OCI-LY3 (cell line): ENCODE data around the gene HOXA6.

ENCODE experiments used
- H2AFZ ChIP-seq: fragments of 200-600, 300-600 bp; shearing (Covaris generic); 2 replicates; pipeline ENCODE4 v1.6.0; 2014; ENCODE audit warnings: antibody characterized with exemption, low read depth, low read length
- H3K27ac ChIP-seq: fragments of 200-600, 300-600 bp; sonication (generic); 2 replicates; pipeline ENCODE4 v1.5.1; 2014; ENCODE audit warnings: mild to moderate bottlenecking, low read length, moderate library complexity, mixed read lengths
- H3K27me3 ChIP-seq: fragments of 200-600, 300-600 bp; sonication (generic); 2 replicates; pipeline ENCODE4 v1.6.1; 2014; ENCODE audit warnings: low read depth, low read length, mixed read lengths
- H3K36me3 ChIP-seq: fragments of 200-600, 300-600 bp; sonication (generic); replicated peaks from 2 replicates; pipeline ENCODE3; 2014; ENCODE audit warnings: low read depth, low read length, mixed read lengths
- H3K4me1 ChIP-seq: fragments of 300-600, 200-600 bp; sonication (generic); 2 replicates; pipeline ENCODE4 v1.6.1; 2014; ENCODE audit warnings: low read length, mixed read lengths
- H3K4me2 ChIP-seq: fragments of 200-600, 300-600 bp; sonication (generic); 2 replicates; pipeline ENCODE4 v1.6.1; 2014; ENCODE audit warnings: low read length, mixed read lengths
- H3K4me3 ChIP-seq: fragments of 300-600, 200-600 bp; sonication (generic); 2 replicates; pipeline ENCODE4 v1.5.1; 2014; ENCODE audit warnings: antibody characterized with exemption, mild to moderate bottlenecking, low read length, moderate library complexity
- H3K79me2 ChIP-seq: fragments of 300-600, 200-600 bp; shearing (Covaris generic); 2 replicates; pipeline ENCODE4 v1.6.1; 2014; ENCODE audit warnings: mild to moderate bottlenecking, low read length, mixed read lengths
- H3K9ac ChIP-seq: fragments of 300-600, 200-600 bp; shearing (Covaris generic); 2 replicates; pipeline ENCODE4 v1.6.0; 2014; ENCODE audit warnings: mild to moderate bottlenecking, low read length, moderate library complexity
- H3K9me3 ChIP-seq: fragments of 200-600, 300-600 bp; shearing (Covaris generic); 2 replicates; pipeline ENCODE4 v1.6.1; 2014; ENCODE audit warnings: low read length, mixed read lengths; ENCODE audit not compliant: insufficient read depth
- H4K20me1 ChIP-seq: fragments of 200-600, 300-600 bp; sonication (generic); 2 replicates; pipeline ENCODE4 v1.6.1; 2016; ENCODE audit warnings: low read length, mixed read lengths; ENCODE audit not compliant: insufficient read depth
- EZH2phosphoT487 ChIP-seq: fragments of 200-600 bp; shearing (Covaris generic); IDR thresholded peaks from 2 replicates; pipeline ENCODE4 v1.6.1; 2018; ENCODE audit warnings: antibody characterized with exemption, mixed run types, low read depth
- TF ChIP-seq, protein P1 (sequence below): fragments of 200-600, 300-600 bp; sonication (generic); IDR thresholded peaks from 2 replicates; pipeline ENCODE4 v1.5.1; 2014; ENCODE audit warnings: antibody characterized with exemption, low read length, low read depth

HOXA6 gene

DNA sequence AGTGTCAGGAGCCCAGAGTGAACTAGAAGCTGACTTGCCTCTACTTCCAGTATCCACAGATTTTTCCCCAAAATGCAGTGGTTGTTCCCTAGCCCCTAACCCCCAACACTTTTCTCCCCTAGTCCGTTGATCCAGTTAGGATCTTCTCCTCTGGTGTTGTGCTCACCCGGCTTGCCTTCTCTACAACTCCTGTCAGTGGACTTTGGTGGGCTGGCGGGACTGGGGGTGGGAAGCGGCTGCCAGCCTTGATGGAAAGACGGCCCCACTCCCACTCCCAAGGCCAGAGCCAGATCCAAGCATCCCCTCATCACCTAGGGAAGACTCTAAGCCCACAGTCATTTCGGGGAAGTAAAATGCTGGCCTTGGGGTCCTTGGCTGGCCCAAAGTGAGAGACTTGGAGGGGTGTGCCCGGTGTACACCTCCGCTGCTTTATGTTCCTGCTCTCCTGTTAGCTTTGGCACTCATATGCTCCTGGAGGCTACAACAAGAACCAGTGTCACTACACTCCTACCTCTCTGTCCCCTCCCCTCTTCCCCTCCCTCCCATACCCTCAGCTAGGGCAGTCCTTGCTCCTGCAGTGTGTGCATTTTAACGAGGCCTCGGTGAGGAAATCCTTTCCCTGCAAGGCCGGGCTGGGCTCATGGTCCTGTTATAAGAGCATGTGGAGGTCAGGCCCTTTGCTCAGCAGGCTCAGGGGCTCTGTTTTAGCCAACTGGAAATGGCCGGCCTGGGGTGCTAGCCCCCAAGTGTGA, 27.5 kb upstream of the HOXA6 start:
- Histone ChIP-seq H3K4me1 (no peaks in the 10 kb centered on the region), H2AFZ (no peak overlapping the region), H3K27me3 (no peaks in the 10 kb centered on the region), H3K9me3 (no peaks in the 10 kb centered on the region), H3K36me3 (no peaks in the 10 kb centered on the region), H3K27ac (no peak overlapping the region), H4K20me1 (no peaks in the 10 kb centered on the region), H3K4me3 (no peak overlapping the region), H3K9ac (no peak overlapping the region), H3K79me2 (no peaks in the 10 kb centered on the region), H3K4me2 (no peak overlapping the region)
- TF ChIP-seq EZH2phosphoT487: no peak
- TF ChIP-seq, protein P1, sequence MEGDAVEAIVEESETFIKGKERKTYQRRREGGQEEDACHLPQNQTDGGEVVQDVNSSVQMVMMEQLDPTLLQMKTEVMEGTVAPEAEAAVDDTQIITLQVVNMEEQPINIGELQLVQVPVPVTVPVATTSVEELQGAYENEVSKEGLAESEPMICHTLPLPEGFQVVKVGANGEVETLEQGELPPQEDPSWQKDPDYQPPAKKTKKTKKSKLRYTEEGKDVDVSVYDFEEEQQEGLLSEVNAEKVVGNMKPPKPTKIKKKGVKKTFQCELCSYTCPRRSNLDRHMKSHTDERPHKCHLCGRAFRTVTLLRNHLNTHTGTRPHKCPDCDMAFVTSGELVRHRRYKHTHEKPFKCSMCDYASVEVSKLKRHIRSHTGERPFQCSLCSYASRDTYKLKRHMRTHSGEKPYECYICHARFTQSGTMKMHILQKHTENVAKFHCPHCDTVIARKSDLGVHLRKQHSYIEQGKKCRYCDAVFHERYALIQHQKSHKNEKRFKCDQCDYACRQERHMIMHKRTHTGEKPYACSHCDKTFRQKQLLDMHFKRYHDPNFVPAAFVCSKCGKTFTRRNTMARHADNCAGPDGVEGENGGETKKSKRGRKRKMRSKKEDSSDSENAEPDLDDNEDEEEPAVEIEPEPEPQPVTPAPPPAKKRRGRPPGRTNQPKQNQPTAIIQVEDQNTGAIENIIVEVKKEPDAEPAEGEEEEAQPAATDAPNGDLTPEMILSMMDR: no peak

DNA sequence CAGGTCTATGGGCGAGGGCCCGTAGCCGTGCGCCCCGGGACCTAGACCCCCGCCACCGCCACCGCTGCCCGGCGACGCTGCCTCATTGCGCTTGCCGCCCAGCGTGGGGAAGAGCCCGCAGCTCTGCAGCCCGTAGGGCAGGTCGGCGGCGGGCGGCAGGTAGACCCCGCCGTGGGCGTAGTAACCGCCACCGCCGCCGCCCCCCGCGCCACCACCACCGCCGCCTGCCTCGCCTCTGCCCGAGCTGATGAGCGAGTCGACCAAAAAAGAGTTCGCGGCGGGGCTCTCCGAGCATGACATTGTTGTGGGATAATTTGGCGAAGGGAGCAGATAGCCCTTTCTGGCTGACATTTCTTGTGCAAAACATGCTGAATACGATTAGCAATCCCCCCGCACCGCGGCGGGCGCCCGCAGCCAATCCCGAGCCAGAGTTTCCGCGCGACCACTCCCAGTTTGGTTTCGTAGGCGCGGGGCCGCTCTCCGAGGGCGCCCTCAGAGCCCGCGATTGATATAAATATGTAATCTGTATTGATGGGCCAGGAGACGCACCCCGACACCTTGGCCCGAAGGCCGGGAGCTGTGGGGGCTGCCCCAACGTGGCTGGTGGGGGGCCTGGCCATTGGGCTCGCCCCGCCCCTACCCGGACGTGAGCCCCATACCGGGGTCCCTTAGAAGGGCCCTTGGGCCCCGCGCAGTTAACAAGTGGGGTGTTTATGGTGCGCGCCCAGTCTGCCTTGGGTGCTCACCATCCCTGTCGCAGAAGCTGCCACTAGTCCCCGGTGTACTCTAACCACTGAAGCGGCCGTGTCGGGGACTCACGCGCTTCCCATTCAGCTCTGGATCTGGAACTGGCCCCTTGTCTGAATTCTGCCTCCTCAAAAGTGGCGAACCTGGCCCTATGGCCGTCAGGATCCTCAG, 26.6 kb upstream of the HOXA6 start, which contains the start of gene HOXA10:
TSS of gene HOXA10 (minus strand) at position 365 of the 918 bp plus-strand sequence. CDS start at position 351, 14 bp downstream.
- H3K36me3 ChIP-seq: no peaks in the 10 kb centered on the region
- no peaks in the 10 kb centered on the region for H3K9me3 ChIP-seq
- no peaks in the 10 kb centered on the region for H3K4me1 ChIP-seq
- H2AFZ ChIP-seq: no peak within 1 kb of the TSS
- H3K27ac ChIP-seq: no peak within 1 kb of the TSS
- no peaks in the 10 kb centered on the region for H3K27me3 ChIP-seq
- H3K79me2 ChIP-seq: no peaks in the 10 kb centered on the region
- no peak within 1 kb of the TSS for H3K9ac ChIP-seq
- TF ChIP-seq, protein P1: no peak
- TF ChIP-seq EZH2phosphoT487: no peak
- H3K4me2 ChIP-seq: no peak within 1 kb of the TSS
- H3K4me3 ChIP-seq: no peak within 1 kb of the TSS
- no peaks in the 10 kb centered on the region for H4K20me1 ChIP-seq

DNA sequence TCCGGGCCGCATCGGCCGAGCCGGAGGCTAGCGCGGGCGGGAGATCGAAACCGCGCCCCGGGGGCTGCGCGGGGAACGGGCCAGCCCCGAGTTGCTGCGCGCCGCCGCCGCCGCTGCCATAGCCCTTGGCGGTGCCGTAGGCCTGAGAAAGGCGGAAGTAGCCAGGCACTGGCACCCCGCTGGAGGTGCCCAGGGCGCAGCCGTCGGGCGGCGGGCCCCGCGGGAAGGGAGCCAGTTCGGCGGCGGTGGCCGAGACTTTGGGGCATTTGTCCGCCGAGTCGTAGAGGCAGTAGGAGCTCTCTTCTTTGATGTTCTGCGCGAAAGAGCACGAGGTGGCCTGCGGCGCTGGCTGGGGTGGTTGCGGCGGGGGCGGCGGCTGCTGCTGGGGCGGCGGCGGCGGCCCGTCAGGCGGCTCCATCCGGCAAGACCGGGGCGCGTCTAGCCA, 26.0 kb upstream of the HOXA6 start:
- Histone ChIP-seq H3K9me3 (no peaks in the 10 kb centered on the region), H3K27me3 (no peaks in the 10 kb centered on the region), H3K27ac (no peak overlapping the region), H3K4me1 (no peaks in the 10 kb centered on the region), H3K36me3 (no peaks in the 10 kb centered on the region), H3K4me3 (no peak overlapping the region), H2AFZ (no peak overlapping the region), H3K9ac (no peak overlapping the region), H3K4me2 (no peak overlapping the region), H3K79me2 (no peaks in the 10 kb centered on the region), H4K20me1 (no peaks in the 10 kb centered on the region)
- TF ChIP-seq EZH2phosphoT487: no peak
- TF ChIP-seq, protein P1: no peak
